Upper lobe of right lung (tissue), 1 donor: ENCODE measurements around the gene BZW1. TPM values are rescaled to one million over a fixed set of nuclear protein-coding genes. Genes with fewer than 3 reads are reported as not detected.
"Not testable (repeated sequence)": the region's sequence is repeated elsewhere in the genome, so short reads cannot be mapped to it uniquely, and the experiment has no call there.

ENCODE experiments used
- ATAC-seq: fragments of 200-7000 bp; cut with Tn5 transposase; one replicate; pipeline ENCODE4 v1.9.1; 2020; ENCODE audit warnings: mild to moderate bottlenecking, moderate library complexity
- DNase-seq: peaks from one replicate; pipeline ENCODE4 v3.0.0-alpha.2; 2020
- H3K27ac ChIP-seq: fragments of 200-600 bp; one replicate; pipeline ENCODE4 v1.8.0; 2022
- H3K27me3 ChIP-seq: fragments of 200-600 bp; one replicate; pipeline ENCODE4 v1.8.0; 2022; ENCODE audit warnings: mild to moderate bottlenecking
- H3K36me3 ChIP-seq: fragments of 200-600 bp; one replicate; pipeline ENCODE4 v1.8.0; 2022
- H3K4me1 ChIP-seq: fragments of 200-600 bp; one replicate; pipeline ENCODE4 v1.8.0; 2022
- H3K4me3 ChIP-seq: fragments of 200-600 bp; one replicate; pipeline ENCODE4 v1.8.0; 2022; ENCODE audit warnings: mild to moderate bottlenecking
- H3K9me3 ChIP-seq: fragments of 200-600 bp; one replicate; pipeline ENCODE4 v1.8.0; 2022
- intact Hi-C: fragments of 100-400 bp; cut with DNase I; formaldehyde crosslinking; loops from one replicate; pipeline ENCODE4 v1.11.0; 2022
- total RNA-seq: library from RNA; stranded (reverse); fragmentation: NEBNext Ultra II Directional; extraction: Animal tissue kit (Norgen Biotek cat#: 25700); gene quantifications from one replicate; pipeline ENCODE4 v1.2.1, GENCODE V29; 2021
- TF ChIP-seq, protein P1 (sequence below): fragments of 200-600 bp; IDR thresholded peaks from one replicate; pipeline ENCODE4 v1.8.0; 2022; ENCODE audit warnings: antibody characterized with exemption
- donor health status: DM: no; HTN: yes; CAD: no; lungs with severe emphysema.

BZW1 gene
- total RNA-seq, 1 donor from 2014 or later = 158 TPM

DNA sequence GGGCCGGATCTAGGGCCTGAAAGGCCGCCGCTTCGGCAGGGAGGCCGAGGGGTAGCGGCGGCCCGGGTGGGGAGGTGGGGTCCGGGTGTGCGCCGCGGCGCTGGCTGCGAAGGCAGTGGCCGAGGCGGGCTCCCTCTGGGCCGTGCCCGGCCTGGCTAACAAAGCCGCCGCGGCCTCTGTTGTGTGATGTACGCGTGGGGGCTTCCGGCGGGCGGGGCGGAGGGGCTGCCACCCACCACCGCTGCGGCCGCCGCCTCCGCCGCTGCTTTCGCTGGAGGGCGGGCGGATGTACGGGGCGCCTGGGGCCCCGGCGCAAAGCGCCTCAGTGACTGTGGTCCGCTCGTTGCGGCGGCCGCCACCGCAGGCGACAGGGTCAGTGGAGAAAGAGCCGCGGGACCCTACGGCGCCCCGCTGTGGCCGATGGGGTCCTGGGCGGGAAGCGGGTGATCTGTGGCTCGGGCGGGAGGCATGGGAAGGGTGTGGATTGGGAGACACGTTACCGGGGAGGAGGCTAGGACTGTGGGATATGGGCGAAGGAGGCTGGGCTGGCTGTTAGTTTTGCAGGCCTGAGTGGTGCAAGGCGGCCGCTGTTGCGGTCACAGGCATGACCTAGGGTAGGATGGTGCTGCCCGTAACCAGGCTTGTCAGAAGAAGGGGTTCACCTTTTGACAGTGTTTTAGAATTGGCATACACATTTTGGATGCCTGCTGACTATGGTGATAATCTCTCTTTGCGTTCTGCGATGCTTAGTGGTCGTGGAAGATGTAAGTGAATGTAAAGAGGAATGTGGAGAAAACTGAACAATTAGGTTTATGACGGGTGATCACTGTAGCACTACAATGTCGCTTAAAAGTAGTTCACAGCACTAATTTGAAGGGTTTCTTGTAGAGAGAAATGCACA is 662 bp downstream of the BZW1 start:
- Histone ChIP-seq H3K4me1 (peaks cover 32% of the 10 kb centered on the region), H3K27ac (peak overlapping the region; percentile 99), H3K9me3 (no peaks in the 10 kb centered on the region), H3K27me3 (no peaks in the 10 kb centered on the region), H3K4me3 (peak overlapping the region; percentile 96), H3K36me3 (peaks cover 44% of the 10 kb centered on the region)
- ATAC-seq (peak; percentile 79), DNase-seq (peak; percentile 91)
- TF ChIP-seq, protein P1, sequence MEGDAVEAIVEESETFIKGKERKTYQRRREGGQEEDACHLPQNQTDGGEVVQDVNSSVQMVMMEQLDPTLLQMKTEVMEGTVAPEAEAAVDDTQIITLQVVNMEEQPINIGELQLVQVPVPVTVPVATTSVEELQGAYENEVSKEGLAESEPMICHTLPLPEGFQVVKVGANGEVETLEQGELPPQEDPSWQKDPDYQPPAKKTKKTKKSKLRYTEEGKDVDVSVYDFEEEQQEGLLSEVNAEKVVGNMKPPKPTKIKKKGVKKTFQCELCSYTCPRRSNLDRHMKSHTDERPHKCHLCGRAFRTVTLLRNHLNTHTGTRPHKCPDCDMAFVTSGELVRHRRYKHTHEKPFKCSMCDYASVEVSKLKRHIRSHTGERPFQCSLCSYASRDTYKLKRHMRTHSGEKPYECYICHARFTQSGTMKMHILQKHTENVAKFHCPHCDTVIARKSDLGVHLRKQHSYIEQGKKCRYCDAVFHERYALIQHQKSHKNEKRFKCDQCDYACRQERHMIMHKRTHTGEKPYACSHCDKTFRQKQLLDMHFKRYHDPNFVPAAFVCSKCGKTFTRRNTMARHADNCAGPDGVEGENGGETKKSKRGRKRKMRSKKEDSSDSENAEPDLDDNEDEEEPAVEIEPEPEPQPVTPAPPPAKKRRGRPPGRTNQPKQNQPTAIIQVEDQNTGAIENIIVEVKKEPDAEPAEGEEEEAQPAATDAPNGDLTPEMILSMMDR = peak; percentile 55
- intact Hi-C loops = no loop called here

DNA sequence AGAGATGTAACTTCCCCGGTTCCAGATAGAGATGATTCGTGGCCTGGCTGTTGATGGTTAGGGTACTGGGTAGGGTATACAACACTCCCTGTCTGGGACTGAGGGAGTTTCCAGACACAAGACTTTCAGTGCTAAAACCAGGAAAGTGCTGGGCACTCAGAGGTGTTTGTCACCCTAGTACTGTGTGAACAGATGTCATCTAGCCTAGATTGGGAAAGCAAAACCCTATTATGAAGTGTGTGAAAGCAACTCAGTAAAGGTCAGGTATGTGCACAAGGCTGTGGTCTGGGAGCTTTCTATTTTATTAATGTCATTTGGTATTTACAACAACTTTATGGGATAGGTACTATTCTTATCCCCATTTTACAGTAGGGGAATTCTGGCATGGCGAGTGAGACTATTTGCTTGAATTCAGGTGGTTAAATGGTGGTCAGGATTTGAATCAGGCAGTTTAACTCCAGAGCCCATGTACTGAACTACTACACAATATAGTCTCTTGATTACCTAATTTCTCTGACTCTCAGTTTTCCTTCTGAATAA is 2.6 kb downstream of the BZW1 start:
- ATAC-seq = no peak
- Histone ChIP-seq H3K4me1 (peaks cover 32% of the 10 kb centered on the region), H3K27ac (no peak overlapping the region), H3K27me3 (no peaks in the 10 kb centered on the region), H3K36me3 (peaks cover 64% of the 10 kb centered on the region), H3K9me3 (no peaks in the 10 kb centered on the region), H3K4me3 (no peak overlapping the region)
- intact Hi-C loops = no loop called here
- TF ChIP-seq, protein P1 = no peak
- DNase-seq = no peak

DNA sequence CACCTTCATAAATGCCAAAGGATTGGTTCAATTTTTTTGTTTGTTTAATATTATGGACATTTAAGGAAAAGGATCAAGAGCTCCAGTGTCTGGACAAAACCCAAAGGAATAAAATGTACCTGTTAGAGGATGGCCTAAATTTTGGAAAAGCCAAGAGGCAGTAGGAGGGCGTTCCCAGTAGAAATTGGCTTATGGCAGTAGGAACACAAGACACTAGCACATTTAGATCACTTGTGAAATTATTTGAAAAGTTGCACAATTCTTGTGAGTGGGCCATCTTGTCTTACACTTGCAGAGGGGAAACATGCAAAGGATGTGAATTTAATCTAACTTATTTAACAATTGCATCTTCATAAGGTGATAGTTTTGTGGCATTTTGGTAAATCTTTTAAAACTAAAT is 3.2 kb downstream of the BZW1 start:
- no peaks in the 10 kb centered on the region for H3K9me3 ChIP-seq
- ATAC-seq (no peak), DNase-seq (no peak)
- TF ChIP-seq, protein P1 = no peak
- no peak overlapping the region for H3K27ac ChIP-seq
- H3K4me3 ChIP-seq = no peak overlapping the region
- no peaks in the 10 kb centered on the region for H3K27me3 ChIP-seq
- H3K36me3 ChIP-seq = peaks cover 70% of the 10 kb centered on the region
- intact Hi-C loops = no loop called here
- H3K4me1 ChIP-seq = peaks cover 32% of the 10 kb centered on the region

DNA sequence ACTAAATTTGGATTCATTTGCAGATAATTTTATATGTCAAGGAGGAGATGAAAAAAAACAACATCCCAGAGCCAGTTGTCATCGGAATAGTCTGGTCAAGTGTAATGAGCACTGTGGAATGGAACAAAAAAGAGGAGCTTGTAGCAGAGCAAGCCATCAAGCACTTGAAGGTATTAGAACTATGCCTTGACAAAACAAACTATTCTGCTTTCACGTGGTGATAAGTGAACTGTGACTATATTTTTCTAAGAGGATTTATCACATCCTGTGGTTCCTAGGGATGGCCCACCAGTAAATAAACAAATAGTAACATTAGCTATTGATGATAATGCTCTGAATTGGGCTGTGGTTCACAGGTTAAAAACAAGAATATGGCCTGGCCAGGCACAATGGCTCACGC is 7.0 kb downstream of the BZW1 start:
- H3K36me3 ChIP-seq = peaks cover 85% of the 10 kb centered on the region
- intact Hi-C loops, H3K27ac ChIP-seq, H3K27me3 ChIP-seq, ATAC-seq, H3K4me3 ChIP-seq, H3K9me3 ChIP-seq, DNase-seq: not testable (repeated sequence)
- H3K4me1 ChIP-seq = peaks cover 14% of the 10 kb centered on the region

DNA sequence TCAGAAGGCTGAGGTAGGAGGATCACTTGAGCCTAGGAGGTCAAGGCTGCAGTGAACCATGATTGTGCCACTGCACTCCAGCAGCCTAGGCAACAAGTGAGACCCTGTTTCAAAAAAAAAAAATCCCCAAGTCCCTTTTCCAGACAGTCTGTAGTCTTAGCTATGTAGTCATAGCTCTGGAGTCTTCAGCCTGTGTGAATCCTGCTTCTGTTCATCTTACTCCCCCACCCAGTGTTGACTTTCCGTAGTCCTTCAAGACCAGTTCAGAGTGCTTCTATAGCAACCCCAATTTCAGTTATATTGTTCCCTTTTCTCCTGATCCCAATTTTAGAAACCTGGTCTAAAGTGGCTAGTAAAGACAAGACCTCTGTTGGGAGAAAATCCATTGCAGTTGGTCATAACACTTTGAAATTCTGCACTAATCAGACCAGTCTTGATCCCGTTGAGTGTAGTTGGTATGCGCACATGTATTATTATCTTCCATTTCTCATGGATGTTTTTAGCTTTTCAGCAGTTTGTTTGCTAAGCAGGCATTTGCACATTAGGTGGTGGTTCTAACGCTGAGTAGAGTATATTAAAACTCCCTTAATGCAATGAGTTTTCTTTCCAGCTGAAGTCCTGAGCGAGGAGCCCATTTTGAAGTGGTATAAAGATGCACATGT is 9.0 kb downstream of the BZW1 start:
- ATAC-seq (no peak), DNase-seq (no peak)
- Histone ChIP-seq H3K27me3 (no peaks in the 10 kb centered on the region), H3K27ac (no peak overlapping the region), H3K4me3 (no peak overlapping the region), H3K4me1 (no peaks in the 10 kb centered on the region), H3K36me3 (peaks cover 72% of the 10 kb centered on the region), H3K9me3 (no peaks in the 10 kb centered on the region)
- intact Hi-C loops = no loop called here
- TF ChIP-seq, protein P1 = no peak
